Measurements from ENCODE around the gene PLP1.

The PLP1 gene

DNA sequence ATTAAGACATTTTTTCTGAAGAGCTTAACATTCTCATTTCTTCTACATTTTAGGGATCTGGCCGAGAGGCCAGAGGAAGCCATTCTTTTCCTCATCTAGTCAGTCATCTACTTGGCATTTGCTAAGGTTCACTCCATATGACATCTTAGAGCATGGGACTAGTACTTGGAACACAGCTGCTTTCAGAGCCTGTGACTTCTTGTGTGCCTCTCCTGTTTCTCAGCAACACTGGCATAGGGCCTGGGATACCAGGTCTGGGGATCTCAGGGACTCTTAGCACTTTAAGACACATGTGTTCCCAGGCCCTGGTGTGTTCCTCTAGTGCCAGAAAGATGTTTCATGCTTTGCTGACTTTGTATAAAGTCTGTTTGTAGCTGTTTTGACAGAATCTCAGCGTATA lies 7.3 kb downstream of the PLP1 start:
- ChIA-PET POLR2A (no interaction called here), CTCF (interaction anchor here (2.4 kb wide), 1 partner anchor 9 kb away, joined by 5 read pairs; no protein-coding TSS in a partner anchor)
- TF ChIP-seq, protein P1, sequence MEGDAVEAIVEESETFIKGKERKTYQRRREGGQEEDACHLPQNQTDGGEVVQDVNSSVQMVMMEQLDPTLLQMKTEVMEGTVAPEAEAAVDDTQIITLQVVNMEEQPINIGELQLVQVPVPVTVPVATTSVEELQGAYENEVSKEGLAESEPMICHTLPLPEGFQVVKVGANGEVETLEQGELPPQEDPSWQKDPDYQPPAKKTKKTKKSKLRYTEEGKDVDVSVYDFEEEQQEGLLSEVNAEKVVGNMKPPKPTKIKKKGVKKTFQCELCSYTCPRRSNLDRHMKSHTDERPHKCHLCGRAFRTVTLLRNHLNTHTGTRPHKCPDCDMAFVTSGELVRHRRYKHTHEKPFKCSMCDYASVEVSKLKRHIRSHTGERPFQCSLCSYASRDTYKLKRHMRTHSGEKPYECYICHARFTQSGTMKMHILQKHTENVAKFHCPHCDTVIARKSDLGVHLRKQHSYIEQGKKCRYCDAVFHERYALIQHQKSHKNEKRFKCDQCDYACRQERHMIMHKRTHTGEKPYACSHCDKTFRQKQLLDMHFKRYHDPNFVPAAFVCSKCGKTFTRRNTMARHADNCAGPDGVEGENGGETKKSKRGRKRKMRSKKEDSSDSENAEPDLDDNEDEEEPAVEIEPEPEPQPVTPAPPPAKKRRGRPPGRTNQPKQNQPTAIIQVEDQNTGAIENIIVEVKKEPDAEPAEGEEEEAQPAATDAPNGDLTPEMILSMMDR (IDR thresholded peaks at IDR 0.05; ENCODE audit: control extremely low read depth, extremely low read depth, low read depth, missing control alignments), result no peak
- DNase-seq (ENCODE audit: extremely low spot score), result no peak

DNA sequence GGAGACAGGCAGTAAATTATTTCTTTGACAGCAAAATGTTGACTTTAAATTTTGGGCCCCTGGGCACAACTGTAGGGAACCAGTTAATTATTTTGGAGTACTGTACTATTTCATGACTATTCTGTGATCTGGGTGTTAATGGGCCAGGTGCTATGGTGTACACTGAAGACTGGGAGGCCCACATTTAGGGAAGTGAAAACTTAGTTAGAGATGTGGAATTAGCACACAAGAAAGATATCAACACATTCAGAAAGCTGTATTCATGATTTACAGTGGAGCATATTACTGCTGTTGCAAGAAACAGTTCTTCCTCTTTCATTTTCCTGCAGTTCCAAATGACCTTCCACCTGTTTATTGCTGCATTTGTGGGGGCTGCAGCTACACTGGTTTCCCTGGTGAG lies 12.4 kb downstream of the PLP1 start:
- ChIA-PET POLR2A (no interaction called here), CTCF (no interaction called here)
- TF ChIP-seq, protein P1 (IDR thresholded peaks at IDR 0.05; ENCODE audit: control extremely low read depth, extremely low read depth, low read depth, missing control alignments), result no peak
- peak; percentile 16 for DNase-seq (ENCODE audit: extremely low spot score)

- POLR2A ChIA-PET, result interaction anchor here (0.6 kb wide), 1 partner anchor 166 kb away, joined by 5 read pairs; no protein-coding TSS in a partner anchor
Measured at GRCh38 chrX:103791228-103791627, 14.6 kb downstream of the PLP1 start.

DNA sequence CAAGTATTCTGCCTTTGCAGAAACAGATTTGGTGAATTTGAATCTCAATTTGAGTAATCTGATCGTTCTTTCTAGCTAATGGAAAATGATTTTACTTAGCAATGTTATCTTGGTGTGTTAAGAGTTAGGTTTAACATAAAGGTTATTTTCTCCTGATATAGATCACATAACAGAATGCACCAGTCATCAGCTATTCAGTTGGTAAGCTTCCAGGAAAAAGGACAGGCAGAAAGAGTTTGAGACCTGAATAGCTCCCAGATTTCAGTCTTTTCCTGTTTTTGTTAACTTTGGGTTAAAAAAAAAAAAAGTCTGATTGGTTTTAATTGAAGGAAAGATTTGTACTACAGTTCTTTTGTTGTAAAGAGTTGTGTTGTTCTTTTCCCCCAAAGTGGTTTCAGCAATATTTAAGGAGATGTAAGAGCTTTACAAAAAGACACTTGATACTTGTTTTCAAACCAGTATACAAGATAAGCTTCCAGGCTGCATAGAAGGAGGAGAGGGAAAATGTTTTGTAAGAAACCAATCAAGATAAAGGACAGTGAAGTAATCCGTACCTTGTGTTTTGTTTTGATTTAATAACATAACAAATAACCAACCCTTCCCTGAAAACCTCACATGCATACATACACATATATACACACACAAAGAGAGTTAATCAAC lies 15.3 kb downstream of the PLP1 start:
- ChIA-PET POLR2A (interaction anchor here (0.6 kb wide), 1 partner anchor 166 kb away, joined by 5 read pairs; no protein-coding TSS in a partner anchor), CTCF (no interaction called here)
- TF ChIP-seq, protein P1 (IDR thresholded peaks at IDR 0.05; ENCODE audit: control extremely low read depth, extremely low read depth, low read depth, missing control alignments), result no peak
- no peak for DNase-seq (ENCODE audit: extremely low spot score)

More at GRCh38 chrX:103791228-103791627, 14.6 kb downstream of the PLP1 start:
- TF ChIP-seq, protein P1 (IDR thresholded peaks at IDR 0.05; ENCODE audit: control extremely low read depth, extremely low read depth, low read depth, missing control alignments), result no peak
- CTCF ChIA-PET, result no interaction called here
- DNase-seq (ENCODE audit: extremely low spot score), result no peak

DNA sequence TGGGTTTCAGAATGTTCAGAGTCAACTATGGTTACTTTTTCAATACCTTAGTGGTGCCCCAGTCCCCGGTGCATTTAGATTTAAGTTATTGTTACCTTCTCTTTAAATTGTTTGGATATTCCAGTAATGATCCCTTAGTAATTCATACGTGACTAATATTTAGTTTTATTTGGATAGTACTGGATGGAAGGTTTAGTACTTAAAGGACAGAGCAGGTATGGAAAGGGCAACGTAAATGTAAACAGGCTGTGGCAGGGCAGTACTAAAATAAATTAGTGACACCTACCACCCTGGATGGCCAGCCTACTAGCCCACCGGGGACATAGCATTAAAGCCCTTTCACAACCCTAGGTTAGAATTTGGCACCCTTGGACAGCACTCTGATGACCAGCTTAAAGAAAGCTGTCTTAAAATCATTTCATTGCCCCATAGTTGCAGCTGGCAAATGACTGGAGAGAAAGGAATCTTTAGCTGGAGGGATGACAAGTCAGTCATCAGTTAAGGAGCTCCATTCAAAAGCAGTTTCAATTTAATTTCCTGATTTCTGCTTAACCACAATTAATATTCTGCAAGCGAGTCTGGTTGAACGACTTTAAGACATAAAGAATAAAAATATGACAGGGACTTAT lies 16.4 kb downstream of the PLP1 start:
- ChIA-PET CTCF (no interaction called here), POLR2A (no interaction called here)
- DNase-seq (ENCODE audit: extremely low spot score), result no peak
- TF ChIP-seq, protein P1 (IDR thresholded peaks at IDR 0.05; ENCODE audit: control extremely low read depth, extremely low read depth, low read depth, missing control alignments), result no peak

- TF ChIP-seq, protein P1 (IDR thresholded peaks at IDR 0.05; ENCODE audit: control extremely low read depth, extremely low read depth, low read depth, missing control alignments), result no peak
- ChIA-PET CTCF (no interaction called here), POLR2A (no interaction called here)
- no peak for DNase-seq (ENCODE audit: extremely low spot score)
Measured at GRCh38 chrX:103793545-103793940, 16.9 kb downstream of the PLP1 start.

Data from GM10248 (cell line).